ENCODE data around the gene HOXA7. TPM values are rescaled to one million over a fixed set of nuclear protein-coding genes. Genes with fewer than 3 reads are reported as not detected.
A peak's percentile ranks its signal among the peaks of the same experiment; 100 is the strongest.

Gene HOXA7
- total and polyA plus RNA-seq, 2 donors (not counting 3 experiments of a cell fraction or from before 2014, with no cell fraction given): 18.1 to 18.5 TPM

GRCh38 chr7:27205325-27206280 is 49.1 kb upstream of the HOXA7 start:
- no peak overlapping the region for H2AFZ ChIP-seq (ENCODE audit: low read depth, low read length)
- TF ChIP-seq EZH2 (IDR thresholded peaks at IDR 0.05; ENCODE audit: borderline replicate concordance, low read depth, low read length, severe bottlenecking) (peak; percentile 95), CTCF (IDR thresholded peaks at IDR 0.05; ENCODE audit: extremely low read depth in 1 of 2, insufficient read depth in 1 of 2, low read depth in 1 of 2, low read length in 2 of 2) (no peak), POLR2A (IDR thresholded peaks at IDR 0.05; ENCODE audit: low read depth, low read length) (no peak)
- no peak for DNase-seq (ENCODE audit: low read depth, low spot score)
- no peaks in the 10 kb centered on the region for H3K9me1 ChIP-seq (replicated peaks; ENCODE audit: control insufficient read depth, extremely low read depth, insufficient read depth, low read length)
- intact Hi-C loops (cut with micrococcal nuclease): no loop called here
- no TSS peak for BruUV-seq (replicated peaks)
- POLR2A ChIA-PET: no interaction called here
- no peak overlapping the region for H3K9ac ChIP-seq (replicated peaks; ENCODE audit: extremely low read depth, insufficient read depth, low read length)
- no peaks in the 10 kb centered on the region for H3K9me3 ChIP-seq (replicated peaks; ENCODE audit: control insufficient read depth, insufficient read depth, low read length)
- dilution Hi-C loops (cut with MboI; ENCODE audit: extremely low pct_ligation_motif_present, low sequenced_read_pairs): no loop called here
- CTCF ChIA-PET: interaction anchor here (0.7 to 2.5 kb wide), 8 partner anchors 10 to 888 kb away, joined by 3 to 22 read pairs (median 4); no protein-coding TSS in a partner anchor
- peak overlapping the region; percentile 3 for H3K4me2 ChIP-seq (ENCODE audit: insufficient read depth, low read length)
- H3K27me3 ChIP-seq (ENCODE audit: control insufficient read depth in 2 of 2, insufficient read depth in 2 of 2, low read length in 2 of 2): peaks cover 79 to 81% of the 10 kb centered on the region in 2 experiments
- H3K36me3 ChIP-seq (ENCODE audit: control insufficient read depth in 2 of 2, extremely low read depth in 1 of 2, insufficient read depth in 2 of 2, low read length in 2 of 2): no peaks in the 10 kb centered on the region
- H4K20me1 ChIP-seq (replicated peaks; ENCODE audit: control insufficient read depth, extremely low read depth, insufficient read depth, low read length): no peaks in the 10 kb centered on the region
- peaks cover 16% of the 10 kb centered on the region for H3K4me1 ChIP-seq (ENCODE audit: control insufficient read depth, extremely low read depth, insufficient read depth, low read length)
- peak; percentile 18 for FAIRE-seq
- no peak overlapping the region for H3K27ac ChIP-seq (ENCODE audit: insufficient read depth, low read depth, low read length)
- no peaks in the 10 kb centered on the region for H3K79me2 ChIP-seq (ENCODE audit: control insufficient read depth, insufficient read depth, low read length)
- no peak overlapping the region for H3K4me3 ChIP-seq (replicated peaks in 1 of 3; ENCODE audit: insufficient read depth in 1 of 3, low read depth in 1 of 3, low read length in 3 of 3)

- Histone ChIP-seq H2AFZ (ENCODE audit: low read depth, low read length) (no peak overlapping the region), H3K4me3 (replicated peaks in 1 of 3; ENCODE audit: insufficient read depth in 1 of 3, low read depth in 1 of 3, low read length in 3 of 3) (no peak overlapping the region), H3K4me1 (ENCODE audit: control insufficient read depth, extremely low read depth, insufficient read depth, low read length) (peaks cover 18% of the 10 kb centered on the region), H3K9me3 (replicated peaks; ENCODE audit: control insufficient read depth, insufficient read depth, low read length) (no peaks in the 10 kb centered on the region), H3K4me2 (ENCODE audit: insufficient read depth, low read length) (peak overlapping the region; percentile 3), H3K27me3 (ENCODE audit: control insufficient read depth in 2 of 2, insufficient read depth in 2 of 2, low read length in 2 of 2) (peaks cover 81 to 85% of the 10 kb centered on the region in 2 experiments), H4K20me1 (replicated peaks; ENCODE audit: control insufficient read depth, extremely low read depth, insufficient read depth, low read length) (no peaks in the 10 kb centered on the region), H3K9ac (replicated peaks; ENCODE audit: extremely low read depth, insufficient read depth, low read length) (no peak overlapping the region), H3K27ac (ENCODE audit: insufficient read depth, low read depth, low read length) (no peak overlapping the region), H3K79me2 (ENCODE audit: control insufficient read depth, insufficient read depth, low read length) (no peaks in the 10 kb centered on the region), H3K36me3 (ENCODE audit: control insufficient read depth in 2 of 2, extremely low read depth in 1 of 2, insufficient read depth in 2 of 2, low read length in 2 of 2) (no peaks in the 10 kb centered on the region), H3K9me1 (replicated peaks; ENCODE audit: control insufficient read depth, extremely low read depth, insufficient read depth, low read length) (no peaks in the 10 kb centered on the region)
- FAIRE-seq: peak; percentile 76
- BruUV-seq (replicated peaks): no TSS peak
- dilution Hi-C loops (cut with MboI; ENCODE audit: extremely low pct_ligation_motif_present, low sequenced_read_pairs) (no loop called here), intact Hi-C loops (cut with micrococcal nuclease) (no loop called here)
- CTCF ChIA-PET: interaction anchor here (0.7 to 2.5 kb wide), 8 partner anchors 9 to 889 kb away, joined by 3 to 22 read pairs (median 4); no protein-coding TSS in a partner anchor
- POLR2A ChIA-PET: no interaction called here
- no peak for TF ChIP-seq POLR2A (IDR thresholded peaks at IDR 0.05; ENCODE audit: low read depth, low read length)
- peak; percentile 68 for TF ChIP-seq EZH2 (IDR thresholded peaks at IDR 0.05; ENCODE audit: borderline replicate concordance, low read depth, low read length, severe bottlenecking)
- TF ChIP-seq CTCF (IDR thresholded peaks at IDR 0.05; ENCODE audit: extremely low read depth in 1 of 2, insufficient read depth in 1 of 2, low read depth in 1 of 2, low read length in 2 of 2): no peak
- TF ChIP-seq MYC (IDR thresholded peaks at IDR 0.05; ENCODE audit: low read depth, low read length): no peak
- no peak for DNase-seq (ENCODE audit: low read depth, low spot score)
These were observed 48.4 kb upstream of the HOXA7 start for GRCh38 chr7:27204851-27205322.
